GM21390 (cell line): ENCODE data around the gene P2RX2.

Source experiments
- ATAC-seq: cut with Tn5 transposase; IDR thresholded peaks from one replicate; pipeline ENCODE4 v1.9.1; 2021; ENCODE audit not compliant: unreplicated experiment

P2RX2 gene

GRCh38 chr12:132619386-132620112 is 973 bp downstream of the P2RX2 start:
- ATAC-seq = no peak

- ATAC-seq = no peak
These were observed 1.7 kb downstream of the P2RX2 start for GRCh38 chr12:132620113-132620898.

GRCh38 chr12:132620899-132621656 is 2.5 kb downstream of the P2RX2 start:
- no peak for ATAC-seq

- ATAC-seq = no peak
These were observed 3.3 kb downstream of the P2RX2 start for GRCh38 chr12:132621657-132622435.

- no peak for ATAC-seq
These were observed 4.0 kb downstream of the P2RX2 start for GRCh38 chr12:132622437-132623071.

GRCh38 chr12:132623072-132623869 is 4.7 kb downstream of the P2RX2 start:
- ATAC-seq = no peak

- no peak for ATAC-seq
These were observed 5.7 kb downstream of the P2RX2 start for GRCh38 chr12:132624186-132624855.

GRCh38 chr12:132624910-132625630 is 6.5 kb downstream of the P2RX2 start:
- no peak for ATAC-seq

GRCh38 chr12:132625731-132626430 is 7.3 kb downstream of the P2RX2 start:
- ATAC-seq = no peak

GRCh38 chr12:132629330-132629729 is 10.8 kb downstream of the P2RX2 start:
- ATAC-seq = no peak

- no peak for ATAC-seq
These were observed 12.1 kb downstream of the P2RX2 start for GRCh38 chr12:132630672-132631071.

GRCh38 chr12:132631666-132632065 is 13.1 kb downstream of the P2RX2 start:
- no peak for ATAC-seq

GRCh38 chr12:132632521-132633228 is 14.1 kb downstream of the P2RX2 start:
- no peak for ATAC-seq

- no peak for ATAC-seq
These were observed 14.8 kb downstream of the P2RX2 start for GRCh38 chr12:132633398-132633797.

- no peak for ATAC-seq
These were observed 15.3 kb downstream of the P2RX2 start for GRCh38 chr12:132633901-132634300.

GRCh38 chr12:132634411-132634990 is 15.9 kb downstream of the P2RX2 start:
- ATAC-seq = no peak
